GM18526 (cell line): ENCODE measurements around the gene CDH4.

Experiments used
- POLR2A ChIP-seq: IDR thresholded peaks from 3 replicates; pipeline ENCODE4 v1.6.1; 2011; ENCODE audit not compliant: insufficient read length; ENCODE audit errors: extremely low read depth

CDH4 gene

GRCh38 chr20:61657721-61658377 lies 405.8 kb downstream of the CDH4 start:
- no peak for TF ChIP-seq POLR2A

- no peak for TF ChIP-seq POLR2A
These were observed 406.5 kb downstream of the CDH4 start for GRCh38 chr20:61658563-61658962.

DNA sequence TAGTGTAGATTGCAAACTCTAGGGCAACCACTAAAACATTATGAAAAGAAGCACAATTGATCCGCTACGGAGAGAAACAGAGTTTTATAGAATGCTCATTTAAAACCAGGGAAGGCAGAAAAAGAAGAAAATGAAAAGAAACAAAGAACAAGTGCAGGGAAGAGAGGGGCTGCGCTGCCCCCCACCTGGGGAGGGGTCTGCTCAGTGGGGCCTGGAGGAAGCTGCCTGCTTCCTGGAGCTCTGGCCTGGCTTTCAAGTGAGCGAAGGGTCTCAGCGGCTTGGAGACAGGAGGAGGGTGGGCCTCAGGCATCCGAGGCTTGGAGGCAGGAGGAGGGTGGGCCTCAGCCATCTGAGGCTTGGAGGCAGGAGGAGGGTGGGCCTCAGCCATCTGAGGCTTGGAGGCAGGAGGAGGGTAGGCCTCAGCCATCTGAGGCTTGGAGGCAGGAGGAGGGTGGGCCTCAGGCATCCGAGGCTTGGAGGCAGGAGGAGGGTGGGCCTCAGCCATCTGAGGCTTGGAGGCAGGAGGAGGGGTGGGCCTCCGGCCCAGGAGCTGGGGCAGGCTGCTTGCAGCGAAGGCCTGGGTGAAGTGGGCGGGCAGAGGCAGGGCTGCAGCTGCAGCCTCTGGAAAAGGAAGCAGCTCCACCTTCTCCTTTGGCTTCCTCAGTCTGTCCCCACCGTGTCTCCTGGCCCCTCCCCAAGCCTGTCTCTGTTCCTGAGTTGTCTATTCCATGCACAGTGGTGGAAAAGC lies 407.4 kb downstream of the CDH4 start:
- TF ChIP-seq POLR2A = no peak

- no peak for TF ChIP-seq POLR2A
These were observed 407.9 kb downstream of the CDH4 start for GRCh38 chr20:61659994-61660346.

GRCh38 chr20:61660559-61660958 lies 408.5 kb downstream of the CDH4 start:
- no peak for TF ChIP-seq POLR2A

GRCh38 chr20:61661025-61661424 lies 409.0 kb downstream of the CDH4 start:
- no peak for TF ChIP-seq POLR2A

DNA sequence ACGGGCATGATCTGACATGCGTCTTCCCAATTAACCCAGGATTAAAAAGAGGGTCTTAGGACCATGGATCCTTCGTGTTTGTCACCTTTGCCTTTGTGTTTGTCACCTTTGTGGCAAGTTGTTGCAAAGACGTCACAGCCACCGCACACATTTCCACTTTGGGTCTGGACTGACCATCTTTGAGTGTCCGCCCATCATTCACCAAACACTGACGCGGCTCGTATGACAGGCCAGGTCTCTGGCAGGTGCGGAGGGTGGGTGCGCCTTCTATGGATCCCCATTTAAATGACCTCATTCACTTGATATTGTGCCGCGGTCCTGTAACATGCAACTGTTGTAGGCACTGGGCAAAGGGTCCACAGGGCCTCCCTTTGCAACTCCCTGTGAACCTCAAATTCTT lies 409.5 kb downstream of the CDH4 start:
- TF ChIP-seq POLR2A = no peak

- TF ChIP-seq POLR2A = no peak
These were observed 410.3 kb downstream of the CDH4 start for GRCh38 chr20:61662226-61662967.

- no peak for TF ChIP-seq POLR2A
These were observed 410.9 kb downstream of the CDH4 start for GRCh38 chr20:61662968-61663331.

DNA sequence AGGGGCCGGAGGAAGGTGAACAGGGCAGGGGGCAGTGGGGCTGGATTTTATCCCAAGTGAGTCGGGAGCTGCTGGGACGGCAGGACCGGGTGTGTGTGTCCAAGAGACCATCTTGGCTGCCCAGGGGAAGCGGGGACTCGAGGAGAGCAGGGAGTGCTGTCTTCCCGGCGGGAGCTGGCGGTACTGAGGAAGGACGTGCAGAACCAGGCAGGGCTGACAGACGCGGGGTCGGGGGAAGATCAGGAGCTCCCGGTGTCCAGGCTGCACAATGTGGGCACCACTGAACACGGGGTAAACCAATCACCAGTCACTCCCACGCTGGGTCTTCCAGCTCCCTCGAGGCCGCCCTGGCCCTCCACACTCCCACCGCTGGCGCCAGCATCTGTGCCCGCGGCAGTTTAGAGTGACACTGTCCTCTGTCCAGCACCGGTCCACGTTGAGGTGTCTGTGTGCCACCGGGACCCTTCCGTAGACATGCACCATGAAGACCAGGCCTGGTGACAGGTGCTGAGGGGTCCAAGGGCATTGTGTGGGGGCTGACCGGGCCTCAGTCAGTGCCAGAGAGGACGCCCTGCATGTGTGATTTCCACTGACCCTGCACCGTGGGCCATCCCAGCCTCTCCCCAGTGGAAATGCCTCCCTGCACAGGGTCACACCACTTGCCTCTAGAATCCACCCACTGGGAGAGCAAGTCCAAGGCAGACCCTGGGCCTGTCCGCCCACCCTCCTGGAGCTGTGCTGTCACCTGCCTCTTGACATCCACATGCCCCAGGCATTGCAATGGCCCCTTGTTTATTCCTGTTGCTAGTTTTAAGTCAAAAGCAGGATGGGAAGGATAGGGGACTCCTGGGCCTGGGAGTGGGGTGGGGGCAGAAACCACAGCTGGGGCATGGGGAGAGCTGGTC lies 411.7 kb downstream of the CDH4 start:
- no peak for TF ChIP-seq POLR2A

GRCh38 chr20:61664556-61665320 lies 412.7 kb downstream of the CDH4 start:
- TF ChIP-seq POLR2A = no peak

GRCh38 chr20:61665528-61666470 lies 413.7 kb downstream of the CDH4 start:
- no peak for TF ChIP-seq POLR2A

GRCh38 chr20:61666471-61666832 lies 414.4 kb downstream of the CDH4 start:
- no peak for TF ChIP-seq POLR2A
